ENCODE results near the gene CD200.
A peak's percentile ranks its signal among the peaks of the same experiment; 100 is the strongest.

Gene CD200

DNA sequence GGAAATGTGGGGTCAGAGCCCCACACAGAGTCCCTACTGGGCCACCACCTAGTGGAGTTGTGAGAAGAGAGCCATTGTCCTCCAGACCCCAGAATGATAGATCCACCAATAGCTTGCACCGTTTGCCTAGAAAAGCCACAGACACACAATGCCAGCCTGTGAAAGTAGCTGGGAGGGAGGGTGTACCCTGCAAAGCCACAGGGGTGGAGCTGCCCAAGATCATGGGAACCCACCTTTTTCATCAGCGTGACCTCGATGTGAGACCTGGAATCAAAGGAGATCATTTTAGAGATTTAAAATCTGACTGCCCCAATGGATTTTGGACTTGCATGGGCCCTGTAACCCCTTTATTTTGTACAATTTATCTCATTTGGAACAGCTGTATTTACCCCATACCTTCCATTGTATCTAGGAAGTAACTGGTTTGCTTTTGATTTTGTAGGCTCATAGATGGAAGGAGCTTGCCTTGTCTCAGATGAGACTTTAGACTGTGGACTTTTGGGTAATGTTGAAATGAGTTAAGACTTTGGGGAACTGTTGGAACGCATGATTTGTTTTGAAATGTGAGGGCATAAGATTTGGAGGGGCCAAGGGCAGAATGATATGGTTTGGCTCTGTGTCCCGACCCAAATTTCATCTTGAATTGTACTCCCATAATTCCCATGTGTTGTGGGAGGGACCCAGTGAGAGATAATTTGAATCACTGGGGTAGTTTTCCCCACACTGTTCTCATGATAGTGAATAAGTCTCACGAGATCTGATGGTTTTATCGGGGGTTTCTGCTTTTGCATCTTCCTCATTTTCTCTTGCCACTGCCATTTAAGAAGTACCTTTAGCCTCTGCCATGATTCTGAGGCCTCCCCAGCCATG is 49.0 kb downstream of the CD200 start:
- no peak for TF ChIP-seq CTCF (IDR thresholded peaks at IDR 0.05; ENCODE audit: insufficient read depth, low read length, missing control alignments)
- ChIA-PET POLR2A (no interaction called here), CTCF (no interaction called here)
- no peak for DNase-seq (ENCODE audit: low read depth, low spot score)
- H3K4me3 ChIP-seq (ENCODE audit: low read depth, low read length): no peak overlapping the region

GRCh38 chr3:112382543-112383160 is 49.7 kb downstream of the CD200 start:
- POLR2A ChIA-PET: no interaction called here
- TF ChIP-seq CTCF (IDR thresholded peaks at IDR 0.05; ENCODE audit: insufficient read depth, low read length, missing control alignments): no peak
- H3K4me3 ChIP-seq (ENCODE audit: low read depth, low read length): no peak overlapping the region
- no peak for DNase-seq (ENCODE audit: low read depth, low spot score)
- CTCF ChIA-PET: no interaction called here

- H3K4me3 ChIP-seq (ENCODE audit: low read depth, low read length): no peak overlapping the region
- no peak for TF ChIP-seq CTCF (IDR thresholded peaks at IDR 0.05; ENCODE audit: insufficient read depth, low read length, missing control alignments)
- CTCF ChIA-PET: no interaction called here
- DNase-seq (ENCODE audit: low read depth, low spot score): no peak
- POLR2A ChIA-PET: no interaction called here
Observed at GRCh38 chr3:112384769-112385168, 51.8 kb downstream of the CD200 start.

- CTCF ChIA-PET: no interaction called here
- POLR2A ChIA-PET: no interaction called here
- no peak overlapping the region for H3K4me3 ChIP-seq (ENCODE audit: low read depth, low read length)
- no peak for DNase-seq (ENCODE audit: low read depth, low spot score)
- TF ChIP-seq CTCF (IDR thresholded peaks at IDR 0.05; ENCODE audit: insufficient read depth, low read length, missing control alignments): no peak
Observed at GRCh38 chr3:112388972-112389371, 56.0 kb downstream of the CD200 start.

DNA sequence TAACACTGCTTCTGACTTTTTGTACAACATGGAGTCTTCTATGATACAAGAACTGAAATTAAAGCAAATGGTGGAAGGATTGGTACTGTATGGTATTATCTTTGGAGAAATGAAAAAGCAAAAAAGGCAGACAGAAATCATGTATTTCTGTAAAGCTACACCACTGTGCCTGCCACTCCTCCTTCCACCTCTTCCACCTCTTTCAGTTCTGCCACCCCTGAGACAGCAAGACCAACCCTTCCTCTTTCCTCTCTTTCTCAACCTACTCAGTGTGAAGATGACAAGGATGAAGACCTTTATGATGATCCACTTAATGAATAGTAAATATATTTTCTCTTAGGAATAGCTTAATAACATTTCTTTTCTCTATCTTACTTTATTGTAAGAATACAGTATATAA is 57.0 kb downstream of the CD200 start:
- no peak for TF ChIP-seq CTCF (IDR thresholded peaks at IDR 0.05; ENCODE audit: insufficient read depth, low read length, missing control alignments)
- DNase-seq (ENCODE audit: low read depth, low spot score): no peak
- H3K4me3 ChIP-seq (ENCODE audit: low read depth, low read length): no peak overlapping the region
- ChIA-PET CTCF (no interaction called here), POLR2A (no interaction called here)

- ChIA-PET POLR2A (no interaction called here), CTCF (interaction anchor here (1.2 kb wide), 1 partner anchor 423 kb away, joined by 3 read pairs; no protein-coding TSS in a partner anchor)
- DNase-seq (ENCODE audit: low read depth, low spot score): peak; percentile 89
- no peak overlapping the region for H3K4me3 ChIP-seq (ENCODE audit: low read depth, low read length)
- no peak for TF ChIP-seq CTCF (IDR thresholded peaks at IDR 0.05; ENCODE audit: insufficient read depth, low read length, missing control alignments)
Observed at GRCh38 chr3:112390783-112391641, 58.1 kb downstream of the CD200 start.
